ENCODE results near the gene NR6A1.

GRCh38 chr9:124794902-124795491, 23.9 kb upstream of the NR6A1 start:
- TF ChIP-seq CTCF (IDR thresholded peaks at IDR 0.05): no peak
- no peak for TF ChIP-seq CREB1 (CRISPR knock-in tag; IDR thresholded peaks at IDR 0.05)
- TF ChIP-seq SP1 (CRISPR knock-in tag; conservative IDR thresholded peaks at IDR 0.05): no peak
- no peak for TF ChIP-seq ZNF121 (CRISPR knock-in tag; IDR thresholded peaks at IDR 0.05)
- no peak for TF ChIP-seq ZBTB21 (CRISPR knock-in tag; IDR thresholded peaks at IDR 0.05; ENCODE audit: borderline replicate concordance)
- TF ChIP-seq IRF2 (CRISPR knock-in tag; IDR thresholded peaks at IDR 0.05; ENCODE audit: borderline replicate concordance, low read depth): no peak
- TF ChIP-seq FOXK1 (CRISPR knock-in tag; IDR thresholded peaks at IDR 0.05): no peak
- TF ChIP-seq NR1H2 (CRISPR knock-in tag; IDR thresholded peaks at IDR 0.05): no peak
- TF ChIP-seq MXD4 (CRISPR knock-in tag; IDR thresholded peaks at IDR 0.05; ENCODE audit: borderline replicate concordance): no peak
- TF ChIP-seq MAX (CRISPR knock-in tag; IDR thresholded peaks at IDR 0.05): no peak
- no peak for TF ChIP-seq AR (CRISPR knock-in tag; IDR thresholded peaks at IDR 0.05)
- TF ChIP-seq PRDM15 (CRISPR knock-in tag; IDR thresholded peaks at IDR 0.05): no peak

All from WTC11 (cell line).